NCI-H2227 (cell line): ENCODE results near the gene MACROH2A2.
"Not testable (repeated sequence)": the region's sequence is repeated elsewhere in the genome, so short reads cannot be mapped to it uniquely, and the experiment has no call there.

ENCODE experiments used
- DNase-seq: peaks from one replicate; lab custom pipeline; 2025; ENCODE audit not compliant: unreplicated experiment; lab: John Stamatoyannopoulos, UW

The MACROH2A2 gene

GRCh38 chr10:70147259-70147625 lies 94.6 kb downstream of the MACROH2A2 start:
- DNase-seq: no peak

GRCh38 chr10:70148516-70148915 lies 95.9 kb downstream of the MACROH2A2 start:
- DNase-seq: no peak

- no peak for DNase-seq
These were observed 102.7 kb downstream of the MACROH2A2 start for GRCh38 chr10:70155255-70155838.

GRCh38 chr10:70158113-70158512 lies 105.5 kb downstream of the MACROH2A2 start:
- no peak for DNase-seq

- DNase-seq: not testable (repeated sequence)
These were observed 106.7 kb downstream of the MACROH2A2 start for GRCh38 chr10:70159366-70159765.

- DNase-seq: no peak
These were observed 108.2 kb downstream of the MACROH2A2 start for GRCh38 chr10:70160798-70161197.
